ENCODE data around the gene RHOB. TPM values are rescaled to one million over a fixed set of nuclear protein-coding genes. Genes with fewer than 3 reads are reported as not detected.

RHOB gene
- total RNA-seq, 1 experiment from 2014 or later: 38.9 TPM

DNA sequence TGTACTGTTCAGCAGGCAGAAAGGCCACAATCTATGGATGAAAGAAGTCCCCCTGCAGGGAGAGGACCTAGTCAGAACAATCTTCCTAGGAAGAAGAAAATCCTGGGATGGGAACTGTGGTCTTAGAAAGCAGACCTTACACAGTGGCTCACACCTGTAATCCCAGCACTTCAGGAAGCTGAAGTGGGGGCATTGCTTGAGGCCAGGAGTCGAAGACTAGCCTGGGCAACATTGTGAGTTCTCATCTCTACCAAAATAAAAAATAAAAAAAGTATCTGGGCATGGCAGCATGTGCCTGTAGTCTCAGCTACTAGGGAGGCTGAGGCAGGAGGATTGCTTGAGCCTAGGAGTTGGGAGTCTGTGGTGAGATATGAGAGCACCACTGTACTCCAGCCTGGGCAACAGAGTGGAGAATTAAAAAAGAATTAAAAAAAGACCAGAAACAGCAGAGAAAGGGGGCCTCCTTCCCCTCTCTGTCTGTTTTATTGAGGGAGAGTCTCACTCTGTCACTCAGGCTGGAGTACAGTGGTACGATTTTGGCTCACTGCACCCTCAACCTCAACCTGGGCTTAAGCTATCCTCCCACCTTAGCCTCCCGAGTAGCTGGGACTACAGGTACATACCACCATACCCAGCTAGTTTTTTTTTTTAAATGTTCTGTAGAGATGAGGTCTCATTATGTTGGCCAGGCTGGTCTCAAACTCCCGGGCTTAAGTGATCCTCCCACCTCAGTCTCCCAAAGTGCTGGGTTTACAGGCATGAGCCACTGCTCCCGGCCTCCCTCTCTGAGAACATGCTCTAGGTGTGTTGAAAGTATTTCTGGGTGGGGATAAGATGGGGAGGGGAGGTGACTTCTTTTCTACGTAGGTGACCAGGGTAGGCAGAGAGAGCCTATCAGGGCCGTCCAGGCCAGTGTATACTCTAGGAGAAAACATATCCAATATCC is 7.4 kb downstream of the RHOB start:
- H3K4me1 ChIP-seq (ENCODE audit: control insufficient read depth, insufficient read depth, low read length): peaks cover 22% of the 10 kb centered on the region
- BruUV-seq (replicated peaks): no TSS peak
- ChIA-PET POLR2A (interaction anchor here (1.3 kb wide), 1 partner anchor 8 kb away, joined by 3 read pairs; the partner anchor contains the start of gene RHOB), CTCF (no interaction called here)
- DNase-seq (ENCODE audit: low read depth, low spot score) (no peak), ATAC-seq (no peak)
- in situ Hi-C loops (cut with HindIII; ENCODE audit: low pct_unique_long_range_greater_than_20kb, low sequenced_read_pairs): no loop called here
- H3K27me3 ChIP-seq (ENCODE audit: control insufficient read depth, insufficient read depth, low read length): no peaks in the 10 kb centered on the region
- H3K27ac ChIP-seq (ENCODE audit: low read length): no peak overlapping the region
- H3K4me3 ChIP-seq (ENCODE audit: low read depth in 2 of 2, low read length in 2 of 2): no peak overlapping the region
- intact Hi-C loops (cut with micrococcal nuclease; ENCODE audit: unreplicated experiment): no loop called here
- H3K9me3 ChIP-seq (ENCODE audit: control insufficient read depth, insufficient read depth, low read depth, low read length): no peaks in the 10 kb centered on the region
- TF ChIP-seq REST (IDR thresholded peaks at IDR 0.05; ENCODE audit: insufficient read depth in 1 of 2, low read depth in 2 of 2, low read length in 1 of 2): no peak
- TF ChIP-seq SIN3A (IDR thresholded peaks at IDR 0.05; ENCODE audit: borderline replicate concordance, insufficient read depth, low read depth, low read length): no peak
- no peak for TF ChIP-seq POLR2AphosphoS5 (IDR thresholded peaks at IDR 0.05; ENCODE audit: low read depth, low read length)
- TF ChIP-seq TCF7L2 (IDR thresholded peaks at IDR 0.05; ENCODE audit: low read depth, low read length): no peak
- no peak for TF ChIP-seq CTCF (IDR thresholded peaks at IDR 0.05)
- H3K36me3 ChIP-seq (ENCODE audit: control insufficient read depth, insufficient read depth, low read length): no peaks in the 10 kb centered on the region

DNA sequence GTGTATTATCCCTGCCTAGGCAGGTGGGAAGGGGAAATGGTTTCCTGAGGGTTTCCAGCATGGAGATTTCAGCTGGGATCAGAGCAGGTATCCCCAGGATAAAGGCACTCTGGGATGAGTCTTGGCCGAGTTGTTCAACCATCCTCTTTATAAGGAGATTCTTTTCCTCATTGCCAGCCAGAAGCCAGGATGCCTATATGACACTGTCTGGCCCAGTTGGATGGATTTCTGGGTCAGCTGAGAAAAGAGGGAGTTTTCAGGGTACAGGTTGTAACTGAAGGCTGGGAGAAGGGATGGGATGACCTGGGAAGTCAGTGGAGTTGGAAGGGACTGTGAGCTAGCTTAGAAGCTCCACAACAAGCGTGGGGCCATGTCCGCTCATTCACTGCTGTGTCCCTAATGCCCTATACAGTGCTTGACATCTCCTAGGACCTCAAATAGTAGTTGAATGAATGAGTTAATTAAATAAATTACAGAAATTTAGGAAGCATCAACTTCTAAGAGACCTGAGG is 8.3 kb downstream of the RHOB start:
- TF ChIP-seq TCF7L2 (IDR thresholded peaks at IDR 0.05; ENCODE audit: low read depth, low read length): no peak
- TF ChIP-seq REST (IDR thresholded peaks at IDR 0.05; ENCODE audit: insufficient read depth in 1 of 2, low read depth in 2 of 2, low read length in 1 of 2): no peak
- TF ChIP-seq CTCF (IDR thresholded peaks at IDR 0.05): no peak
- no peak for TF ChIP-seq SIN3A (IDR thresholded peaks at IDR 0.05; ENCODE audit: borderline replicate concordance, insufficient read depth, low read depth, low read length)
- TF ChIP-seq POLR2AphosphoS5 (IDR thresholded peaks at IDR 0.05; ENCODE audit: low read depth, low read length): no peak
- CTCF ChIA-PET: interaction anchor here (0.6 kb wide), 1 partner anchor 145 kb away, joined by 3 read pairs; no protein-coding TSS in a partner anchor
- ATAC-seq (no peak), DNase-seq (ENCODE audit: low read depth, low spot score) (no peak)
- Histone ChIP-seq H3K4me1 (ENCODE audit: control insufficient read depth, insufficient read depth, low read length) (peaks cover 14% of the 10 kb centered on the region), H3K9me3 (ENCODE audit: control insufficient read depth, insufficient read depth, low read depth, low read length) (no peaks in the 10 kb centered on the region), H3K36me3 (ENCODE audit: control insufficient read depth, insufficient read depth, low read length) (no peaks in the 10 kb centered on the region), H3K27ac (ENCODE audit: low read length) (no peak overlapping the region), H3K27me3 (ENCODE audit: control insufficient read depth, insufficient read depth, low read length) (no peaks in the 10 kb centered on the region), H3K4me3 (ENCODE audit: low read depth in 2 of 2, low read length in 2 of 2) (no peak overlapping the region)
- BruUV-seq (replicated peaks): no TSS peak
- POLR2A ChIA-PET: interaction anchor here (1.3 kb wide), 1 partner anchor 9 kb away, joined by 3 read pairs; the partner anchor contains the start of gene RHOB
- in situ Hi-C loops (cut with HindIII; ENCODE audit: low pct_unique_long_range_greater_than_20kb, low sequenced_read_pairs): no loop called here
- intact Hi-C loops (cut with micrococcal nuclease; ENCODE audit: unreplicated experiment): no loop called here

Data from Panc1 (cell line).